ENCODE measurements around the gene TMEM214. TPM values are rescaled to one million over a fixed set of nuclear protein-coding genes. Genes with fewer than 3 reads are reported as not detected.
A peak's percentile ranks its signal among the peaks of the same experiment; 100 is the strongest.

Gene TMEM214
- total RNA-seq, 2 donors from 2014 or later: 70.2 to 89.7 TPM

DNA sequence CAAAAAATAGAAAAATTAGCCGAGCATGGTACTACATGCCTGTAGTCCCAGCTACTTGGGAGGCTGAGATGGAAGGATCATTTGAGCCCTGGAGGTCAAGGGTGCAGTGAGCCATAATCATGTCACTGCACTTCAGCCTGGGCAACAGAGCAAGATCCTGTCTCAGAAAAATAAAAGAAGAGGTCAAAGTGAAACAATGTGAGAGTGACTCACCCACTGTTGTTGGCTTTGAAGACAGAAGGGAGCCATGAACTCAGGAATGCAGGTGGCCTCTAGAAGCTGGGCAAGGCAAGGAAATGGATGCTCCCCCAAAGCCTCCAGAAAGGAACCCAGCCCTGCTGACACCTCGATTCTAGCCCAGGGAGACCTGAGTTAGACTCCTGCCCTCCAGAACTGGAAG is 3.7 kb upstream of the TMEM214 start:
- intact Hi-C loops (cut with DNase I, micrococcal nuclease): no loop called here
- ATAC-seq (peak; percentile 24), DNase-seq (peak in 1 of 2 donors; percentile 12)

GRCh38 chr2:27033253-27033852 is 588 bp downstream of the TMEM214 start:
- intact Hi-C loops (cut with DNase I, micrococcal nuclease): loop anchor here in 1 of 2 donors (10.0 kb wide), 1 partner anchor 51 kb away; the partner anchor contains the start of gene KHK
- DNase-seq (no peak), ATAC-seq (peak; percentile 4)

- ATAC-seq: no peak
- no peak for DNase-seq
- intact Hi-C loops (cut with DNase I, micrococcal nuclease): loop anchor here in 1 of 2 donors (10.0 kb wide), 1 partner anchor 47 kb away; the partner anchor contains the start of gene KHK
Measured at GRCh38 chr2:27038012-27038411, 5.2 kb downstream of the TMEM214 start.

DNA sequence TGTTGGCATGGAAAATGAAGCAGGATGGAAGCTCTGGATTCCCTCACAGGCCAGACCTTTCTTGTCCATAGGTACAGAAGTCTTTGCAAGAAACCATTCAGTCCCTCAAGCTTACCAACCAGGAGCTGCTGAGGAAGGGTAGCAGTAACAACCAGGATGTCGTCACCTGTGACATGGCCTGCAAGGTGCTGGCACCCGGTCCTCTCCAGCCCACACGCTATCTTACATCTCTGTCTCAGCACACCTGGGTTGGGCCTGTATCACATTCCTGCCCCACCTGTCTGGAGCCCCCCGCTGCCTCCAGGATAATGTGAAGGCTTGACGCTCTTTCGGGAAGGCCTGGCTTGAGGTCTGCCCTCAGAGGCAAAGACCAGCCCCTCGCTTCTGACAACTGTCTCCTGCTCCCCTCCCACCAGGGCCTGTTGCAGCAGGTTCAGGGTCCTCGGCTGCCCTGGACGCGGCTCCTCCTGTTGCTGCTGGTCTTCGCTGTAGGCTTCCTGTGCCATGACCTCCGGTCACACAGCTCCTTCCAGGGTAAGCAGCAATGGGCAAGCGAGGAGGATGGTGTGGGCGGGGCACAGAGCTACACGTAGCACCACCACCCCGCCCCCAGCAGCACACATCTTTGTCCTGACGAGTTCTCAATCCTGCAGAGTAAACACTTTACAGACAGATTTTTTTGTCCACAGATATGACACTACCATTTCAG is 6.0 kb downstream of the TMEM214 start:
- intact Hi-C loops (cut with DNase I, micrococcal nuclease): loop anchor here in 1 of 2 donors (10.0 kb wide), 1 partner anchor 46 kb away; the partner anchor contains the start of gene KHK
- DNase-seq (no peak), ATAC-seq (no peak)

GRCh38 chr2:27039426-27039825 is 6.7 kb downstream of the TMEM214 start:
- no peak for DNase-seq
- intact Hi-C loops (cut with DNase I, micrococcal nuclease): loop anchor here in 1 of 2 donors (10.0 kb wide), 1 partner anchor 45 kb away; the partner anchor contains the start of gene KHK
- ATAC-seq: no peak

DNA sequence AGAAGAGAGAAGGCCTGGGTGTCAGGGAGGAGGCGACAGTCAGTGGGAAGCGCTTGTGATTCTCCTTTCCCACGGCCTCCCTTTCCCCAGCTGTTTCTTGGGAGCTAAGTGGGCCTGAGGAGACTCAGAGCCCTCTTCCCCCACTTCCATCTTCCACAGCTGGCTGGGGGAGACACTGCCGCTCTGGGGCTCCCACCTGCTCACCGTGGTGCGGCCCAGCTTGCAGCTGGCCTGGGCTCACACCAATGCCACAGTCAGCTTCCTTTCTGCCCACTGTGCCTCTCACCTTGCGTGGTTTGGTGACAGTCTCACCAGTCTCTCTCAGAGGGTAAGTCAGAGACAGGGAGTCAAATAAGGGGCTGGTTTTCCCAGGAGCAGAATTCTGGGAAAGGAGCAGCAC is 7.1 kb downstream of the TMEM214 start:
- DNase-seq (no peak), ATAC-seq (no peak)
- intact Hi-C loops (cut with DNase I, micrococcal nuclease): loop anchor here in 1 of 2 donors (10.0 kb wide), 1 partner anchor 45 kb away; the partner anchor contains the start of gene KHK

- no peak for DNase-seq
- intact Hi-C loops (cut with DNase I, micrococcal nuclease): no loop called here
- ATAC-seq: no peak
Measured at GRCh38 chr2:27040282-27040681, 7.5 kb downstream of the TMEM214 start.

DNA sequence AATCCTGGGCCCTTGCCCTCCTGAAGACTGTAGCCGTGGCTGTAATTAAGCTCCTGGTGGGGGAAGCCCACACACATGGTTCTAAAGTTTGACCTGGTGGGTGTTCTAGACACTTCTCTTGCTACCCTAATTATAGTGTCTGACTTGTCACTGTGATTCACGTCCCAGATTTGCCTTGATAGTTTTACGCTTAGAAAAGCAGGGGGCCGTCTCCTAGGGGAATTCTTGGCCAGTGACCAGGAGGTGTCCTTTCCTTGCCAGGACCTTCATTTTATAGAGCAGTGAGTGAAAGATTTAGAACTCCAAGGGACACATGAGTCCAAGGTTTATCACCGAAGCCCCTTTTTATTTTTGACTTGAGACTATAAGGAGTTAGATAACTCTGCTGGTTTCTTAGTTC is 9.0 kb downstream of the TMEM214 start:
- no peak for ATAC-seq
- no peak for DNase-seq

GRCh38 chr2:27042159-27042661 is 9.4 kb downstream of the TMEM214 start:
- intact Hi-C loops (cut with DNase I, micrococcal nuclease): no loop called here
- ATAC-seq (peak; percentile 32), DNase-seq (no peak)

More for the DNA sequence above, 9.0 kb downstream of the TMEM214 start:
- intact Hi-C loops (cut with DNase I, micrococcal nuclease): no loop called here

GRCh38 chr2:27042985-27043634 is 10.3 kb downstream of the TMEM214 start:
- DNase-seq (no peak), ATAC-seq (peak; percentile 79)
- intact Hi-C loops (cut with DNase I, micrococcal nuclease): no loop called here

GRCh38 chr2:27049422-27050280 is 16.9 kb downstream of the TMEM214 start:
- DNase-seq (peak; percentile 46 to 71), ATAC-seq (peak; percentile 36)
- intact Hi-C loops (cut with DNase I, micrococcal nuclease): no loop called here

GRCh38 chr2:27050281-27050995 is 17.7 kb downstream of the TMEM214 start:
- ATAC-seq (peak; percentile 71), DNase-seq (peak; percentile 85 to 90)
- intact Hi-C loops (cut with DNase I, micrococcal nuclease): no loop called here

GRCh38 chr2:27050996-27051901 is 18.5 kb downstream of the TMEM214 start, which contains the start of gene AGBL5:
TSS of gene AGBL5 (plus strand) at chr2:27051668. CDS start at chr2:27052959, 1,291 bp downstream.
- peak; percentile 96 for DNase-seq
- intact Hi-C loops (cut with DNase I, micrococcal nuclease): no loop called here
- peak; percentile 77 for ATAC-seq

DNA sequence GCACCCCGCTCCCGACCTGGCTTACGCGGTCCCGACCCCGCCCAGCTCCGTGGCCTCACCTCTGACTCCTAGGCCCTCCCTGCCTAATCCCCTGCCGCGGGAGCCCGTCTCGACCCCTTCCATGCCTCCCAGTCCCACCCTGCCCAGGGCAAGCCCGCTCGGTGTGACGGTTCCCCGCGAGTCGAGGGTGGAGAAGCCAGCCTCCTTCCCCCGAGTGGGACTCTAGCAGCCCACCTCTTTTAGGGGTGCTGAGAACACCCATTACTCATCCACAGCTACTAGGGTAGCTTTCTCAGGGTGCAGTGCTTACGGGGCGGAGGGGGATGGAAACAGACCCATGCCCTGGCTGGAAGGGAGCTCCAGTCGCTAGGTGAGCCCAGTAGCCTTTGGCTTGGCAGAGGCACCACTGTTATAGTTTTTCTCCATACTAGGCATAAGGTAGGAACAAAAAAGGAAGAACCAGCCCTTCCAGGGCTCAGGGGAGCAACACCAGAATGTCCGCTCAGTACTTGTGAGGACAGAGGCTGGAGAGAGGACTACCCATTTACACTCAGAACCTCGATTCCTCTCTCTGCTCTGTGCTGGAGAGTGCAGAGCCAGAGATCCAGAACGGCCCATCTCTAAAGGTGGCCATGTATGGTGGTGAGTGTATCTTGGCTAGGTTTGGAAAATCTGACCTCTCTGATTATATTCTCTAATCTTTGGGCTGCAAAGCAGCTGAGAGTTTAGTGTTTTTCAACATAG is 19.3 kb downstream of the TMEM214 start:
- ATAC-seq (no peak), DNase-seq (peak; percentile 41 to 63)
- intact Hi-C loops (cut with DNase I, micrococcal nuclease): no loop called here

- ATAC-seq (no peak), DNase-seq (no peak)
- intact Hi-C loops (cut with DNase I, micrococcal nuclease): no loop called here
Measured at GRCh38 chr2:27053321-27053720, 20.6 kb downstream of the TMEM214 start.

GRCh38 chr2:27053776-27054175 is 21.0 kb downstream of the TMEM214 start:
- DNase-seq (no peak), ATAC-seq (no peak)
- intact Hi-C loops (cut with DNase I, micrococcal nuclease): no loop called here
